Measurements from ENCODE around the gene SEMA3F.

The SEMA3F gene

DNA sequence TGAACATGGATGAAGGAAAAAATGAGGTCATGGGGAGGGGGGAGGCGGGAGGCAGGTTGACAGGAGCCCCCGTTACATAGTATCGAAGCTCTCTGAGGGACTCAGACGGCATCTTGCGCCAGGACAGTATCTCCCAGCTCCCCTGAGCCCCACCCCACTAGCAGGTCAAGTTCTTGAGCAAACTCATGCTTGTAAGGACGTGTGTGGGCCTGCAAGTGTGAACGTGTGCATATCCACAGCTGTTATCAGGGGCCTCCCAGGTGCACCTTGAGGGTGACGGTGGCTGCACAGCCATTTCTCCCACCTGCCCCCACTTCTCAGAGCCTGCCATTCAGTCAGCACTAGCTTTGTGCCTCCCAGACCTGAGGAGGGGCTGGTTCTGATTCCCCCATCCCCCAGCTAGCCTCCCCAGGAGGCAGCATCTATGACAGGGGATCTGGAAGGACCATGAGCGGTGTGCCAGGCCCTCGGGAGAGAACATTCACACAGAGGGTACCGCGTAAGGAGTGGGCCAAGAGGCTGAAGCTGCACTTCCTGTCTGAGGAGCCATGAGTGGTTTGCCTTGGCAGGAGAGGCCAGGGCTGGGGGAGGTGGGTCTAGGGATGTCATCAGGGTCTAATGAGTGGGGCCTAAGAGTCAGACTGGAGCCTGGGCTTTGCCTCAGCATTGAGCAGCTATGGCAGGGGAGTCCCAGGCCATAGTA is 2.9 kb downstream of the SEMA3F start:
- no peak overlapping the region for H3K4me3 ChIP-seq (ENCODE audit: low read length)

DNA sequence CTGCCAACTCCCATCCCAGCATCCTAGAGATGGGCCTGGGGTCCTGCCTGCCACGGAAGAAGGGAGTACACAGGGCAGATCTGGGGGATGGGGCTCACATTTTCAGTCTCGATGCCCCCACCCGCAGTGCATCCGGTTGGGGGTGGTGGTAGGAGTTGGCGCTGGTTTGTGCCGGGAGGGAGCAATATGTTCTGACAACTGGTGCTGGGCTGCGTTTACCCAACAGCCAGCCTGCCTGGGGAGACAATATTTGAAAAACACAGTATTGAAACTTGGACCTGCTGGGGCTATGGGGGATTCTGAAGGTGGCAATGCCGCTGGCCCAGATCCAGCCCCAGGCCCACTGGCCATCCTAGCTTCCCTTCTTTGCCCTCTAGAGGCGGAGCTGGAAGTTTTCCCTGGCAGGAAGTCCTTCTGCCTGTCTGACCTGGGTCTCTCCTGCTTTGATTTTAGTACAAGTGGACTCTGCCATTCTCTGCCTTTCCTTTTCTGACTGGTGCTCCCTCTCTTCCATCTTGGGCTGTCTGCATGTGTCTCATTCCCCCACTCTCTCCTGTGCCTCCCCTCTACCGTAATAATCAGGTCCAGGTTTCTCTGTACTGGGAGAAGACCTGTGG is 3.5 kb downstream of the SEMA3F start:
- TF ChIP-seq EZH2phosphoT487 (IDR thresholded peaks at IDR 0.05; ENCODE audit: borderline replicate concordance, low read length), result no peak
- TF ChIP-seq, protein P1, sequence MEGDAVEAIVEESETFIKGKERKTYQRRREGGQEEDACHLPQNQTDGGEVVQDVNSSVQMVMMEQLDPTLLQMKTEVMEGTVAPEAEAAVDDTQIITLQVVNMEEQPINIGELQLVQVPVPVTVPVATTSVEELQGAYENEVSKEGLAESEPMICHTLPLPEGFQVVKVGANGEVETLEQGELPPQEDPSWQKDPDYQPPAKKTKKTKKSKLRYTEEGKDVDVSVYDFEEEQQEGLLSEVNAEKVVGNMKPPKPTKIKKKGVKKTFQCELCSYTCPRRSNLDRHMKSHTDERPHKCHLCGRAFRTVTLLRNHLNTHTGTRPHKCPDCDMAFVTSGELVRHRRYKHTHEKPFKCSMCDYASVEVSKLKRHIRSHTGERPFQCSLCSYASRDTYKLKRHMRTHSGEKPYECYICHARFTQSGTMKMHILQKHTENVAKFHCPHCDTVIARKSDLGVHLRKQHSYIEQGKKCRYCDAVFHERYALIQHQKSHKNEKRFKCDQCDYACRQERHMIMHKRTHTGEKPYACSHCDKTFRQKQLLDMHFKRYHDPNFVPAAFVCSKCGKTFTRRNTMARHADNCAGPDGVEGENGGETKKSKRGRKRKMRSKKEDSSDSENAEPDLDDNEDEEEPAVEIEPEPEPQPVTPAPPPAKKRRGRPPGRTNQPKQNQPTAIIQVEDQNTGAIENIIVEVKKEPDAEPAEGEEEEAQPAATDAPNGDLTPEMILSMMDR (IDR thresholded peaks at IDR 0.05; ENCODE audit: low read depth, low read length, poor library complexity, severe bottlenecking), result no peak
- Histone ChIP-seq H3K36me3 (ENCODE audit: control insufficient read depth, low read length) (no peaks in the 10 kb centered on the region), H3K4me2 (ENCODE audit: low read length) (no peak overlapping the region), H3K27ac (ENCODE audit: low read depth, low read length) (no peak overlapping the region), H3F3A (ENCODE audit: control insufficient read depth, insufficient read depth) (no peaks in the 10 kb centered on the region), H4K20me1 (ENCODE audit: control insufficient read depth, insufficient read depth, low read depth, low read length) (no peaks in the 10 kb centered on the region), H3K27me3 (ENCODE audit: control insufficient read depth, low read length) (peaks cover 29% of the 10 kb centered on the region), H3K9me3 (ENCODE audit: control insufficient read depth, insufficient read depth, low read length) (no peaks in the 10 kb centered on the region), H3K4me3 (ENCODE audit: low read length) (no peak overlapping the region), H3K4me1 (ENCODE audit: control insufficient read depth, low read length) (peaks cover 21% of the 10 kb centered on the region), H3K9me2 (replicated peaks; ENCODE audit: control insufficient read depth, low read length) (no peaks in the 10 kb centered on the region), H3K79me2 (ENCODE audit: control insufficient read depth, low read length) (no peaks in the 10 kb centered on the region)

More for the DNA sequence above, 2.9 kb downstream of the SEMA3F start:
- H3K36me3 ChIP-seq (ENCODE audit: control insufficient read depth, low read length), result no peaks in the 10 kb centered on the region
- no peaks in the 10 kb centered on the region for H3K9me2 ChIP-seq (replicated peaks; ENCODE audit: control insufficient read depth, low read length)
- H4K20me1 ChIP-seq (ENCODE audit: control insufficient read depth, insufficient read depth, low read depth, low read length), result no peaks in the 10 kb centered on the region
- no peaks in the 10 kb centered on the region for H3K79me2 ChIP-seq (ENCODE audit: control insufficient read depth, low read length)
- H3K27me3 ChIP-seq (ENCODE audit: control insufficient read depth, low read length), result peaks cover 35% of the 10 kb centered on the region
- no peaks in the 10 kb centered on the region for H3K9me3 ChIP-seq (ENCODE audit: control insufficient read depth, insufficient read depth, low read length)
- no peaks in the 10 kb centered on the region for H3F3A ChIP-seq (ENCODE audit: control insufficient read depth, insufficient read depth)
- TF ChIP-seq, protein P1 (IDR thresholded peaks at IDR 0.05; ENCODE audit: low read depth, low read length, poor library complexity, severe bottlenecking), result no peak
- no peak for TF ChIP-seq EZH2phosphoT487 (IDR thresholded peaks at IDR 0.05; ENCODE audit: borderline replicate concordance, low read length)
- H3K4me2 ChIP-seq (ENCODE audit: low read length), result no peak overlapping the region
- H3K4me1 ChIP-seq (ENCODE audit: control insufficient read depth, low read length), result peaks cover 21% of the 10 kb centered on the region
- H3K27ac ChIP-seq (ENCODE audit: low read depth, low read length), result no peak overlapping the region

DNA sequence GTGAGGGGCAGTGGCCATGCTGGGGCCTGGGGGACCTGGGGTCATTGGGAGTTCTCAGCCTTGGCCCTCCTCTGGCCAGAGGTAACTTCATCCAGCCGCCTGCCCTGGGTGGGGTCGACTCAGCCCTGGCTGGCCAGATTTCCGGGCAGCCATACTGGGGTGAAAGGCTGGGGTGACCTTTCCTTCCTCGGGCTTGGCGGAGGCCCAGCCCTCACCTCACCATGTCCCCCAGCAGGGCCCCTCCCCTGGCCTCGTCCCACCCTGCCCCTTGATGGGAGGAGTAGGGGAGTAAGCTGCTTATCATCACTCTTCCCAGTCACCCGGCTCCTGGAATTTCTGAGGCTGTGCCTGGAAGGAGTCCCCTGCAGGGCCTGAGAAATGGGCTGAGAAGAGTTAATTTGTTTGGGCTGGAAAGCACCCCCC is 5.4 kb downstream of the SEMA3F start:
- Histone ChIP-seq H3K36me3 (ENCODE audit: control insufficient read depth, low read length) (no peaks in the 10 kb centered on the region), H3K4me1 (ENCODE audit: control insufficient read depth, low read length) (peaks cover 12% of the 10 kb centered on the region), H3K4me2 (ENCODE audit: low read length) (no peak overlapping the region)

More for the DNA sequence above, 5.4 kb downstream of the SEMA3F start:
- Histone ChIP-seq H3K27ac (ENCODE audit: low read depth, low read length) (no peak overlapping the region), H4K20me1 (ENCODE audit: control insufficient read depth, insufficient read depth, low read depth, low read length) (no peaks in the 10 kb centered on the region), H3K79me2 (ENCODE audit: control insufficient read depth, low read length) (no peaks in the 10 kb centered on the region), H3K4me3 (ENCODE audit: low read length) (no peak overlapping the region), H3K9me2 (replicated peaks; ENCODE audit: control insufficient read depth, low read length) (no peaks in the 10 kb centered on the region), H3F3A (ENCODE audit: control insufficient read depth, insufficient read depth) (no peaks in the 10 kb centered on the region), H3K27me3 (ENCODE audit: control insufficient read depth, low read length) (peaks cover 23% of the 10 kb centered on the region), H3K9me3 (ENCODE audit: control insufficient read depth, insufficient read depth, low read length) (no peaks in the 10 kb centered on the region)
- TF ChIP-seq, protein P1 (IDR thresholded peaks at IDR 0.05; ENCODE audit: low read depth, low read length, poor library complexity, severe bottlenecking), result no peak
- TF ChIP-seq EZH2phosphoT487 (IDR thresholded peaks at IDR 0.05; ENCODE audit: borderline replicate concordance, low read length), result no peak
